OCI-M1 (cell line): ENCODE results near the gene GNA14.
A peak's percentile ranks its signal among the peaks of the same experiment; 100 is the strongest.
"Not testable (repeated sequence)": the region's sequence is repeated elsewhere in the genome, so short reads cannot be mapped to it uniquely, and the experiment has no call there.

ENCODE experiments used
- DNase-seq: peaks from one replicate; lab custom pipeline; 2025; lab: John Stamatoyannopoulos, UW

GNA14 gene

GRCh38 chr9:77449240-77450084 lies 198.7 kb downstream of the GNA14 start:
- no peak for DNase-seq

GRCh38 chr9:77447646-77448045 lies 200.5 kb downstream of the GNA14 start:
- DNase-seq, result no peak

GRCh38 chr9:77442436-77442835 lies 205.7 kb downstream of the GNA14 start:
- DNase-seq, result no peak

GRCh38 chr9:77441124-77441523 lies 207.0 kb downstream of the GNA14 start:
- not testable (repeated sequence) for DNase-seq

- DNase-seq, result no peak
These were observed 208.1 kb downstream of the GNA14 start for GRCh38 chr9:77440057-77440456.

- peak; percentile 4 for DNase-seq
These were observed 209.5 kb downstream of the GNA14 start for GRCh38 chr9:77438653-77439052.

GRCh38 chr9:77435688-77436087 lies 212.4 kb downstream of the GNA14 start:
- DNase-seq, result no peak

- no peak for DNase-seq
These were observed 212.8 kb downstream of the GNA14 start for GRCh38 chr9:77435277-77435676.

GRCh38 chr9:77433675-77434445 lies 214.3 kb downstream of the GNA14 start:
- DNase-seq, result peak; percentile 80

- DNase-seq, result no peak
These were observed 216.1 kb downstream of the GNA14 start for GRCh38 chr9:77432053-77432452.

- DNase-seq, result no peak
These were observed 218.2 kb downstream of the GNA14 start for GRCh38 chr9:77429928-77430327.

- no peak for DNase-seq
These were observed 220.7 kb downstream of the GNA14 start for GRCh38 chr9:77427256-77427927.

- no peak for DNase-seq
These were observed 221.4 kb downstream of the GNA14 start for GRCh38 chr9:77426712-77427111.

GRCh38 chr9:77424993-77425392 lies 223.1 kb downstream of the GNA14 start:
- DNase-seq, result no peak

GRCh38 chr9:77423841-77424240 lies 224.3 kb downstream of the GNA14 start:
- DNase-seq, result no peak

GRCh38 chr9:77422969-77423368 lies 225.2 kb downstream of the GNA14 start:
- DNase-seq, result no peak

GRCh38 chr9:77421506-77422265 lies 226.4 kb downstream of the GNA14 start:
- DNase-seq, result no peak

GRCh38 chr9:77420641-77421040 lies 227.5 kb downstream of the GNA14 start:
- no peak for DNase-seq

- DNase-seq, result no peak
These were observed 229.9 kb downstream of the GNA14 start for GRCh38 chr9:77418226-77418625.

- no peak for DNase-seq
These were observed 230.6 kb downstream of the GNA14 start for GRCh38 chr9:77417566-77417965.

- DNase-seq, result not testable (repeated sequence)
These were observed 239.6 kb downstream of the GNA14 start for GRCh38 chr9:77408521-77408920.

- no peak for DNase-seq
These were observed 244.9 kb downstream of the GNA14 start for GRCh38 chr9:77403239-77403638.
